ENCODE data around the gene TOP3A. TPM values are rescaled to one million over a fixed set of nuclear protein-coding genes. Genes with fewer than 3 reads are reported as not detected.

TOP3A gene
- total RNA-seq, 1 experiment from 2014 or later, result 16.3 TPM

DNA sequence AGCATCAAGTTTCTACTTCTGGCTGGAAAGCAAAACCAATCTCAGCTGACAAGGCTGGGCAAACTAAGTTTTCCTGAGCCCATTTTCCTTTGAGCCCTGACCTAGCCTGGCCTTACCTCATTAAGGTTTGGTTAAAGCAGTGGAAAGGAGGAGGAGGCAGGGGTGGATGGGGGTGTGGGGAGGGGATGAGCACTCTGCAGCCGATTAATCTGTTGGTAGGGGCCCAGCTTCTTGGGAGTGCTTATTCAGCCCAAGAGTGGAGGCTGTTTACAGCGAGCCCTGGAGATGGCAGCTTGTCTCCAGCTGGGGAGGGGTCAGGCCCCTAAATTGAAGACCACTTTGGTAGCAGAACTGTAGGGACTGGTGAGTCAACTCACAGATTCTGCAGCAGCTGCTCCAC lies 12.3 kb upstream of the TOP3A start:
- Histone ChIP-seq H3K27me3 (no peaks in the 10 kb centered on the region), H3K36me3 (no peaks in the 10 kb centered on the region; the same call in 1 of the 2 replicates), H3K4me3 (no peak overlapping the region), H3K9me3 (no peaks in the 10 kb centered on the region)
- DNase-seq, result no peak

DNA sequence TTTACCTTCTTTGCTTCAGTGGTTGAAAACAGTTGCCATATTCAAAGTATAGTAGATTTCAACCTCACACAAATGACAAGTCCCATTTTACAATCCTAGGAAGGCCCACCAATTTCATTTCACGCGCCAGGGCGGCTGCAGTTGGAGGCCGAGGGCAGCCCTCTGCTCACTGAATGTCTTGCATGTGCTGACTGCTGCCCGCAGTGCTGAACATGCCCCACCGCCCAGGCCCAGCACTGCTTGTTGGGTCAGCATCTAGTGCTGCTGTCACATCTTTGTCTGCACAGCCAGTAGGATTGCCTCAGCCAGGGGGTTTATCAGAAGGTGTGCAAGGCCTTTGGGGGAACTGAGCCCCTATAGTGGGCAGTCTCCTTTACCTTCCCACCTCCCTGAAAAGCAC lies 11.8 kb upstream of the TOP3A start:
- Histone ChIP-seq H3K9me3 (no peaks in the 10 kb centered on the region), H3K36me3 (no peaks in the 10 kb centered on the region; the same call in 1 of the 2 replicates), H3K27me3 (no peaks in the 10 kb centered on the region), H3K4me3 (no peak overlapping the region)
- no peak for DNase-seq

DNA sequence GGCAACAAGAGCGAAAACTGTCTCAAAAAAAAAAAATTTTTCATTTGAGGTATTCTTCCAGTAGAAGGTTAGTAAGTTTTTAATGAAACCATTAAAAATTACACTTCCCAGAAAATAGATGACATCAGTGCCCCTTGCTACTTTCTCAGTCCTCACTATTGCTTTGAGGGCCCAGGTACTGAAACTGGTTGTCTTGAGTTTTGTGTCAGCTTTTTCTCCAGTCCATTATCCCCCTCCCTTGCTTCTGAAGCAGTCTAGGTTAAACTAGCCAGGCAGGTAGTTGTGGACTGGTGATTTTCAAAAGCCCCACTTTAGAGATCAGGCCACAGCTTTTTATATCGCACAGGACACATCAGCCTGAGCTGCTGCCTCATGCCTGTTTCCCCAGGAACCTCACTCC lies 11.2 kb upstream of the TOP3A start:
- H3K27me3 ChIP-seq, result no peaks in the 10 kb centered on the region
- H3K36me3 ChIP-seq, result no peaks in the 10 kb centered on the region; the same call in 1 of the 2 replicates
- H3K4me3 ChIP-seq, result no peak overlapping the region
- no peaks in the 10 kb centered on the region for H3K9me3 ChIP-seq
- no peak for DNase-seq

DNA sequence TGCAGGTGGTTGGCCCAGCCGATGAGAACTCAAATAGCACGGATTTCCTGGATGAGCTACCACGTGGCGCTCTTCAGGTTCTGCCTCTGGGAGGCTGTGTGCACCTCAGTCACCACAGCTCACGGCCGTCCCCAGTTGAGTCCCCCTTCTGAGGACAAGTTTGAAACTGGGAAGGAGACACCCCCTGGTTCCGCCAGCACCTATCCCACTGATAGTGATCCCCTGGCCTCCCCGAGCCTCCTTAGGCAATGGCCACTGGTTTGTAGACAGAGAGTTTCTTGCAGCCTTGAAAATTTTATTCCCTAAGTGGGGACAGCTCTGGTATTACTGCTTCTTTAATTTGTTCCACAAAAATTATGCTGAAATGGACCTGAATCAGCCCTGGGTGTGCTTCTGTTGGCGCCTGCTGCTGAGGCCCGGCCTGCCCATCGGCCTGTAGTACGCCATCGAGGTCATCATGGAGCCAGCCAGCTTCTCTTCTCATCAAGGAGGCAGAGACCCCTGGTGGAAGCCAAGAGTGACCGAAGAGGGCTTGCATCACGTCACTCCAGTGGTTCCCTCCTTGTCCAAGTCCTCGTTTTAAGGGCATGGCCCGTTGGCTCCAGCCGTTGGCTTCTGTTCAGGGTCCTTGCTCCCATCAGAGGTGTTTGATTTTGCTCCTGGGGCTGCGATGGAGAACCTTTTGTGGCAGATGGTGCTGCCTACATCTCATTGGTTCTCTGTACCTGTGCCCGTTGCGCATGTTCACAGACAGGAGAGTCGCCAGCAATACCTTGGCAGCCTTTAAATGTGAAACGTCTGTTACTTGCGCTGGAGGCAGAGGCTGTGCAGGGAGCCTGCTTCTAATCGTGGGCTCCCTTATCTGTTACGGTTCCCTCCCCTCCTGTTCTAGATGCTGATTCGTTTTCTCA lies 9.6 kb upstream of the TOP3A start:
- Histone ChIP-seq H3K36me3 (no peaks in the 10 kb centered on the region; the same call in 1 of the 2 replicates), H3K27me3 (no peaks in the 10 kb centered on the region), H3K9me3 (no peaks in the 10 kb centered on the region), H3K4me3 (no peak overlapping the region)
- DNase-seq, result no peak

DNA sequence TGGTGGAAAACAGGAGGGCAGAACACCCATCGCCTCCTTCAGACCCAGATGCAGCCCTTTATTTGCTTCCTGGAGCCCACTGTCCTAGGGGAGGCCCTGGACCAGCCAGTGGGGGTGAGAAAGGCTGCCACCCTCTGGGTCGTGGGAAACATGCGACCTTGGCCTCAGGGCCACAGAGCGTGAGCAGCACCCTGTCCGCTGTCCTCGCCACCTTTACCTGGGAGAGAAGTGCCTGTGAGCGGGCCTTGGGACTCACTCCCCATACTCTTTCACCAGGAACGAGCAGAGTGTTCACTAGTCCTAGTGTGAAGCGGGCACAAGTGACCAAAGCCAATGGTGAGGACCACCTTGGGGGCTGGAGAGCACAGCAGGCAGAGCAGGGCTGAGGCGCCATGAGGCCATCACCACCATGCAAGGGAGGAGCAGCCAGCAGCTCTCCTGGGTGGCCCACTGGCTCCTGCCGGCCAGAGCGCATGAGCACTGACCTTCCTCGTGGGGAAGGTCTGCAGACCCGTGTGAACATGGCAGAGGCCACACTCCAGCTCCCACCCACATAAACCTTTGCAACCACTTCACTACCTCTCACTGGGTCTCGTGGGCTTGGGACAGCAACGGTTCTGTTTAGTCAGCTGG lies 8.8 kb upstream of the TOP3A start:
- no peak for DNase-seq
- Histone ChIP-seq H3K4me3 (no peak overlapping the region), H3K27me3 (no peaks in the 10 kb centered on the region), H3K9me3 (no peaks in the 10 kb centered on the region), H3K36me3 (no peaks in the 10 kb centered on the region; the same call in 1 of the 2 replicates)

DNA sequence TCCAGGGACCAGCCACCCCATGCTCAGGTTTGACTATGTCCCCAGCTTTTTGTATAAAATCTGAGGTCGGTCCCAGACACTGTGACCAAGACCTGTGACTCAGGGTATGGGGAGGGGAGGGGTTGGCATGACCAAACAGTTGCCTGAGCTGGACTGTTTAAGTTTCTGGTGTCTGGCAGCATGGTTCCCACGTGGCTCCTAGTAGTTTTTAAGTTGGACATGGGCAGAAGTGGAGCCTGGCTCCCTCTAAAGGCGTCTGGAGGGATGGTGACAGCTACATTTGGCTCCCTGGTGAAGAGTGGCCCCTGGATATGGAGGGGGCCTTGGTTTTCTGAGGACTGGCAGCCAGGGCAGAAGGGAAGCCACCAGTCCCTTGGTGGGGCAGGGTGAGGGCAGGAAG lies 8.2 kb upstream of the TOP3A start:
- H3K36me3 ChIP-seq, result no peaks in the 10 kb centered on the region; the same call in 1 of the 2 replicates

DNA sequence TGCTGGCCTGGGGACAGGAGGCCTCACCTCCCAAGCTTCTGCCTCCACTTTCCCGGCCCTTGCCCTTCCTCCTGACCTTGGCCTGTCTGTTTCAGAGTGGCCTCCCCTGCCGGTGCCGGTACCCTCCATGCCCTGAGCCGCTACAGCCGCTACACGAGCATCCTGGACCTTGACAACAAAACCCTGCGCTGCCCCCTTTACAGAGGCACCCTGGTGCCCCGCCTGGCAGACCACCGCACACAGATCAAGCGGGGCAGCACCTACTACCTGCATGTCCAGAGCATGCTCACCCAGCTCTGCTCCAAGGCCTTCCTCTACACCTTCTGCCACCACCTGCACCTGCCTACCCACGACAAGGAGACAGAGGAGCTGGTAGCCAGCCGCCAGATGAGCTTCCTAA lies 7.7 kb upstream of the TOP3A start:
- no peak overlapping the region for H3K4me3 ChIP-seq
- H3K9me3 ChIP-seq, result no peaks in the 10 kb centered on the region
- DNase-seq, result no peak
- H3K27me3 ChIP-seq, result no peaks in the 10 kb centered on the region
- H3K36me3 ChIP-seq, result peaks cover 3% of the 10 kb centered on the region; the same call in 1 of the 2 replicates

More for the DNA sequence above, 8.2 kb upstream of the TOP3A start:
- Histone ChIP-seq H3K9me3 (no peaks in the 10 kb centered on the region), H3K4me3 (no peak overlapping the region), H3K27me3 (no peaks in the 10 kb centered on the region)
- DNase-seq, result peak; percentile 8

DNA sequence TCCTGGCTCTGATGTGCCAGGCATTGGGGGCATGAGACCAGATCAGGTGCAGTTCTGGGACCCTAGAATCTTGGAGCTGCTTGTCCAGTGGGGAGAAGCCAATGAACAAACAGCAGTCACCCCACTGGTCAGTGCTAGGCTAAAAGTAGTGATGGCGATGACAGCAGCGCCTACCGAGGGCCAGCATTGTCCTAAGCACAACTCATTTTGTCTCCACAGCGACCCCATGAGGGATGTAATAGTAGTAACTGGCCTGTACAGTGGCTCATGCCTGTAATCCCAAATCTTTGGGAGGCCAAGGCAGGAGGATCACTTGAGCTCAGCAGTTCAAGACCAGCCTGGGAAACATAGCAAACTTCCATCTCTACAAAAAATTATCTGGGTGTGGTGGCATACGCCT lies 6.5 kb upstream of the TOP3A start:
- Histone ChIP-seq H3K9me3 (no peaks in the 10 kb centered on the region), H3K27me3 (no peaks in the 10 kb centered on the region), H3K36me3 (peaks cover 9% of the 10 kb centered on the region), H3K4me3 (no peak overlapping the region)
- DNase-seq, result no peak

DNA sequence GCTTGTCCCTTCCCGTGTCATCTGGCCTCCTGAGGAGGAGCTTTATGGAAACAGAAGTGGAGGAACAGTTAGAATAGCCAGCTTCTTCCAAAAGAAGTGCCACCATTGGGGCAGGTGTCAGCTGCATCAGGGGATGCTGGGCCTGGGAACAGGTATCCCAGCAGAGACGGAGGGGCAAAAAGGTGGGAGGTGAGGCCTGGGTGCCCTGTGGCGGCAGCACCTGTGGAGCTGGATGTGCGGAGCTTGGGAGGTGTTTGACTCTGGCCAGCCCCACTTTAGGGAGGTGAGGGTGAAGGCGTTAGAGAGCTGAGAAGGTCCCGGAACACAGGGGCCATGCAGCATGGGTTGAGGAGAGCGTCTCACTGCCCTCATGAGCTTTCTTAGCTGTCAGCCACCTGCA lies 5.5 kb upstream of the TOP3A start:
- DNase-seq, result no peak
- no peaks in the 10 kb centered on the region for H3K9me3 ChIP-seq
- no peak overlapping the region for H3K4me3 ChIP-seq
- peaks cover 9% of the 10 kb centered on the region for H3K36me3 ChIP-seq
- no peaks in the 10 kb centered on the region for H3K27me3 ChIP-seq

DNA sequence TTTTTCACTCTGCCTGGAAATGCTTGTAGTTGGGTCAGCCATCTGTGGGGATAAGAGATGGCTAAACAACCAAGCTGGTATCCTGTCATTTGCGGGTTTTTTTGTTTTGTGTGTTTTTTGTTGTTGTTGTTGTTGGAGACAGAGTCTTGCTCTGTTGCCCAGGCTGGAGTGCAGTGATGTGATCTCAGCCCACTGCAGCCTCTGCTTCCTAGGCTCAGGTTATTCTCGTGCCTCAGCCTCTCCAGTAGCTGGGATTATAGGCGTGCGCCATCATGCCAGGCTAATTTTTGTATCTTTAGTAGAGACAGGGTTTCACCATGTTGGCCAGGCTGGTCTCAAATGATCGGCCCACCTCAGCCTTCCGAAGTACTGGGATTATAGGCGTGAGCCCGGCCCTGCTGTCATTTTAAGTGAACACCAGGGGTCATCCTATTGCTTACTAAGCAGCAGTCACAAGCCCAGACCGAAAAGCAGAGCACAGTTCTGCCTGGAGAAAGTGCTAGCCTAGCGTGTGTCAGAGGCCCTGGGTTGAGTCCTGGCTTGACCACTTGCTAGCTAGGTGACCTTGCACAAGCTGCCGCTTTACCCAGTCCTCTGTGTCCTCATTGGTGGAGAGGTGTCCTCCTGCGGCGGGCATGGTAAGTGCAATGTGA lies 4.9 kb upstream of the TOP3A start:
- Histone ChIP-seq H3K36me3 (peaks cover 9% of the 10 kb centered on the region), H3K4me3 (no peak overlapping the region), H3K9me3 (no peaks in the 10 kb centered on the region), H3K27me3 (no peaks in the 10 kb centered on the region)
- DNase-seq, result no peak

DNA sequence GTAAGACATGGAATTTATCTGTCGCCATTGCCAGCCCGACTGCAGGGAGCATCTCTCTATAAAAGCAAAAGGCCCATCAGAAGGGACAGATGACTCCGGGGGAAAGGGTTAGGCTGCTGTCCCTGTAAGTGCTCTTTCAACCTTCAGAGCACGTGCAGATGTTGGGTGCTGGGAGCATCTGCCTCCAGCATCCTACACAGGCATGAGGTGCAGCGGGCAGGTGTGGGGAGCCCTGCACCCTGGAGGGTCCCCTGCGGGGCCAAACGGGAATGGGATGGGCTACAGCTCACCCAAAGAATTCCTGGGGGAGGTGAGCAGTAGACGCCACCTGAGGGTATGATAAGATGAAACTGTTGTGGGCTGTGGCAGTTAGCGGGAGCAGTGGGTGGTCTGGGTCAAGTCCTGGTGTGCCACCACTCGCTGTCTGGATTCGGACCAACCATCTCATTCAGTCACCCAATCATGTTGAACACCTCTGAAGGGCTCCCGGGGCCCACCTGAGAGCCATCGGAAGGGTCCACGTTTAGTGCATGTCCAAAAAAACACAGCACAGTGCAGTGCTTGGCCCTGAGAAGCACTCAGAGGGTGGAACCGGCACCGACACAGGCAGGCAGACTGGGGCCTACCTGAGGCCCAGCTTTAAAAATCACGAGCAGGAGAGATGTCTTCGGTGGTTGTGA lies 4.1 kb upstream of the TOP3A start:
- H3K36me3 ChIP-seq, result peaks cover 9% of the 10 kb centered on the region
- H3K27me3 ChIP-seq, result no peaks in the 10 kb centered on the region
- DNase-seq, result no peak
- no peak overlapping the region for H3K4me3 ChIP-seq
- H3K9me3 ChIP-seq, result no peaks in the 10 kb centered on the region

DNA sequence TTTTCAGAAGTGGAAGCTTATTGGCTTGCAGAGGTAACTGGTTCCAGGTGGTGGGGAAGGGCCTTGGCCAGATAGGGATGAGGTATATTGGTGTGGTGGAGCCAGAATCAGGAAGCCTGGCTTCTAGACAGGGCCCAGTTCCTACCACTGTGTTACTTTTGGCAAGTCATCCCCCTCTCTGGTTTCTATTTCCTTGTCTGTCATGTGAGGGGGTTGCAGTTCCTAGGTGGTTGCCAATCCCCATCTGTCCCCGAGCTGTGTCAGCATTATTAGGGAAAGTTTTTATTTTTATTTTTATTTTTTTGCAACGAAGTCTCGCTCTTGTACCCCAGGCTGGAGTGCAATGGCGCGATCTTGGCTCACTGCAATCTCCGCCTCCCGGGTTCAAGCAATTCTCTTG lies 3.3 kb upstream of the TOP3A start:
- no peaks in the 10 kb centered on the region for H3K9me3 ChIP-seq
- H3K4me3 ChIP-seq, result no peak overlapping the region
- no peaks in the 10 kb centered on the region for H3K27me3 ChIP-seq
- DNase-seq, result no peak
- peaks cover 9% of the 10 kb centered on the region for H3K36me3 ChIP-seq

DNA sequence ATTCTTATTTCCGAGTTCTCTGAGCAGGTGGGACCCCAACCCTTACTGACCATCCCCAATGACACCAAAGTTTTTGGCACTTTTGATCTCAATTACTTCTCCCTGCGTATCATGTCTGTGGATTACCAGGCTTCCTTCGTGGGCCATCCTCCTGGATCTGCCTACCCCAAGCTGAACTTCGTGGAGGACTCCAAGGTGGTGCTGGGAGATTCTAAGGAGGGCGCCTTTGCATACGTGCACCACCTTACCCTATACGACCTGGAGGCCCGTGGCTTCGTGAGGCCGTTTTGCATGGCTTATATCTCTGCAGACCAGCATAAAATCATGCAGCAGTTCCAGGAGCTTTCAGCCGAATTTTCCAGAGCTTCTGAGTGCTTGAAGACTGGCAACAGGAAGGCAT lies 1.2 kb upstream of the TOP3A start:
- H3K9me3 ChIP-seq, result no peaks in the 10 kb centered on the region
- H3K4me3 ChIP-seq, result peak overlapping the region; percentile 86
- H3K36me3 ChIP-seq, result peaks cover 22% of the 10 kb centered on the region
- H3K27me3 ChIP-seq, result no peaks in the 10 kb centered on the region
- no peak for DNase-seq

DNA sequence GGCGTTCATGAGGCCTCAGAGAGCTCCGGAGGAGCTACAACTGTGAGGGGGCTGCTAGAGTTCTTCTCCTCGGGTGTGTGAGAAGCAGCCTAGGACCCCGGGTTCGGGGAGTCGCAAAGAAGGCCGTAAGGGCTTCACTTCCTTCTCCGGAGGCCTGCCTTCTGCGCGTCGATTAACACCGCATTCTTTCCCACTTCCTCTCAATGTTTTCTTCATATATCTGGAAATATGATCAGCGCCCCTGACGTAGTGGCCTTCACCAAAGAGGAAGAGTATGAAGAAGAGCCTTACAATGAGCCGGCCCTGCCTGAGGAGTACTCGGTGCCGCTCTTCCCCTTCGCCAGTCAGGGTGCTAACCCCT lies 748 bp upstream of the TOP3A start:
- Histone ChIP-seq H3K27me3 (no peaks in the 10 kb centered on the region), H3K36me3 (peaks cover 22% of the 10 kb centered on the region), H3K4me3 (peak overlapping the region; percentile 86), H3K9me3 (no peaks in the 10 kb centered on the region)
- no peak for DNase-seq

DNA sequence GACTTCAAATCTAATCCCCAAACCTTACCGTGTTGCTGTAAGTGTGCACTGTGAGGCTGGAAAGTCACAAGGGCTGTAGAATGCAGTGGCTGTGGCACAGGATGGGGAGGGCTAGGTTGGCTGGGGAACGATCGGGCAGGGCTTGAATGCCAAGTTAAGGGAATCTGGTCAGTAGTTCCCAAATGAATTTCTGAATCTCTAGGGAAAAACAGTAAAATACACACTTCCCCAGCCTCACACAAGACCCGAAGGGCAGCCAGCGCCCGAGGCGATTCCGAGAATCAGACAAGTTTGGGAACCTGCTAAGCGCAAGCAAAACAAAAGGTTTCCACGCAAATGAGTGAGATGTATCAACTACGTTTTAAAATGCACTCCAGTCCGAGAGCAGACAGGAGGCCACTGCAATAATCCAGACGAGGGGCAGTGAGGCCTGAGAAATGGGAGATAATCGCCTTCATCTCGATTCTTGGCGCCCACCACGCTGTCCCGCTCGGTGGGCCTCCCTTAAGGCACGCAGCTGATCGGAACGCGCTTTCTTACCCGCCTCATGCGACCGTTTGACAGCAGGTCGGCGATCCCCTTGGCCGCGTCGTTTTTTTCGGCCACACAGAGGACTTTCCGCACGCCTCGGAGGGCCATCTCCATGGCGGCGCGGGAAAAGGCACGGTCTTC lies 599 bp downstream of the TOP3A start:
- peak overlapping the region; percentile 86 for H3K4me3 ChIP-seq
- DNase-seq, result peak; percentile 7
- no peaks in the 10 kb centered on the region for H3K9me3 ChIP-seq
- peaks cover 22% of the 10 kb centered on the region for H3K36me3 ChIP-seq
- no peaks in the 10 kb centered on the region for H3K27me3 ChIP-seq

DNA sequence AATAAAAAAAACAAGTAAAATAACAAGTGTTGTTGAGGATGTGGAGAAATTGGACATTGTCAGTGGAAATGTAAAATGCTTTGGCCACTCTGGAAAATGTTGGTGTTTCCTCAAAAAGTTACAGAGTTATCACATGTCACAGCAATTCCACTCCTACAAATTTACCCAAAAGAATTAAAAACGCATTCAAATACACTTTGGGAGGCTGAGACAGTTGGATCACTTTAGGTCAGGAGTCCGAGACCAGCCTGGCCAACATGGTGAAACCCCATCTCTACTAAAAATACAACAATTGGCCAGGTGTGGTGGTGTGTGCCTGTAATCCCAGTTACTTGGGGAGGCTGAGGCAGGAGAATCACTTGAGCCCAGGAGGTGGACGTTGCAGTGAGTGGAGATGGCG lies 5.6 kb downstream of the TOP3A start:
- H3K9me3 ChIP-seq, result no peaks in the 10 kb centered on the region
- DNase-seq, result no peak
- no peaks in the 10 kb centered on the region for H3K27me3 ChIP-seq
- no peak overlapping the region for H3K4me3 ChIP-seq
- peaks cover 28% of the 10 kb centered on the region for H3K36me3 ChIP-seq

Data from MG63 (cell line).